Measurements from ENCODE around the gene CST5. TPM values are rescaled to one million over a fixed set of nuclear protein-coding genes. Genes with fewer than 3 reads are reported as not detected.
"Not testable (repeated sequence)": the region's sequence is repeated elsewhere in the genome, so short reads cannot be mapped to it uniquely, and the experiment has no call there.

The CST5 gene
- total and polyA plus RNA-seq, 4 donors = not detected

DNA sequence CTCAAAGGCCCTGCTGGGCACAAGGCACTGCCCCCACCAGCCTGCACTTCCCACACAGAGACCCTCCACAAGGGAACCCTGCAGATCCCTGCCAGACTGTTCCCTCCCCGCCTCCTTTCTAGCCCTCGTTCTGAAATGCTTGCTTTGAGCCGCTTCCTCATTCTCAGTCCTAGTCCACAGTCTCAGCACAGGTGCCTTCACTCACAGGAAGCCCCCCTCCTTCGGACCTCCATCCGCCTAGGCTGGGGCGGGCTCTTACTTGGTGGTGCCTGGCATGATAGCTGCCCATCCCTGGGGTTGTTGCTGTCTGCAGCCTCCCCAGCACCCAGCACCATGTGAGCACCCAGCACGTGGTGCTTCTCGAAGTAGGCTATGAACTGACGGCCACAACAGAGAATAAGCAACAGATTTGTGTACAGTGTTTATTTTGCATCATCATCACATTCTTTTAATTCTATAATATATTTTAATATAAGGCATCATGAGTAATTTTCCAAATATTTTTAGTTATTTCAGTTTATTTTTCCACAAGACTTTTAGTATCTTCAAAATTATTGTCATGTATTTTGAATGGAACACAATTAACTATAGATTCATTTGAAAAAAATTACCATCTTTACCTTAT is 12.3 kb downstream of the CST5 start:
- H3K9ac ChIP-seq (ENCODE audit: low read depth in 1 of 2, low read length in 2 of 2) = no peak overlapping the region
- WGBS = 55% methylated on average over 9 of the region's 9 CpGs
- no peaks in the 10 kb centered on the region for H3K36me3 ChIP-seq (ENCODE audit: control insufficient read depth in 4 of 4, insufficient read depth in 3 of 4, low read depth in 1 of 4, low read length in 3 of 4)
- no peak overlapping the region for H3K27ac ChIP-seq (ENCODE audit: low read depth in 1 of 2, low read length in 2 of 2)
- H3K4me3 ChIP-seq (ENCODE audit: low read depth in 1 of 3, low read length in 3 of 3) = no peak overlapping the region
- H3K9me3 ChIP-seq (ENCODE audit: control insufficient read depth in 4 of 4, low read length in 3 of 4) = no peaks in the 10 kb centered on the region
- peaks cover 0 to 7% (median 1%) of the 10 kb centered on the region in 4 donors for H3K27me3 ChIP-seq (ENCODE audit: control insufficient read depth in 4 of 4, insufficient read depth in 4 of 4, low read length in 3 of 4)
- H3K4me1 ChIP-seq (ENCODE audit: control insufficient read depth in 4 of 4, insufficient read depth in 4 of 4, low read length in 3 of 4) = no peaks in the 10 kb centered on the region
- no peak for DNase-seq (ENCODE audit: low spot score)
- TF ChIP-seq HNF4G (IDR thresholded peaks at IDR 0.05) = no peak
- no peak for TF ChIP-seq REST (IDR thresholded peaks at IDR 0.05)
- no peak for TF ChIP-seq RAD21 (IDR thresholded peaks at IDR 0.05)
- TF ChIP-seq RXRA (IDR thresholded peaks at IDR 0.05) = no peak
- no peak for TF ChIP-seq FOXA2 (IDR thresholded peaks at IDR 0.05)
- no peak for TF ChIP-seq JUND (IDR thresholded peaks at IDR 0.05)
- no peak for TF ChIP-seq EGR1 (IDR thresholded peaks at IDR 0.05; ENCODE audit: low read depth in 2 of 2)
- TF ChIP-seq SP1 (IDR thresholded peaks at IDR 0.05) = no peak
- TF ChIP-seq, protein P1, sequence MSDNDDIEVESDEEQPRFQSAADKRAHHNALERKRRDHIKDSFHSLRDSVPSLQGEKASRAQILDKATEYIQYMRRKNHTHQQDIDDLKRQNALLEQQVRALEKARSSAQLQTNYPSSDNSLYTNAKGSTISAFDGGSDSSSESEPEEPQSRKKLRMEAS (IDR thresholded peaks at IDR 0.05) = no peak
- no peak for TF ChIP-seq FOXA1 (IDR thresholded peaks at IDR 0.05)
- no peak for TF ChIP-seq HNF4A (conservative IDR thresholded peaks at IDR 0.05)
- TF ChIP-seq TAF1 (conservative IDR thresholded peaks at IDR 0.05) = no peak
- TF ChIP-seq NR2F2 (IDR thresholded peaks at IDR 0.05) = no peak
- TF ChIP-seq GABPA (IDR thresholded peaks at IDR 0.05 in 1 of 2, conservative IDR thresholded peaks at IDR 0.05 in 1 of 2) = no peak
- no peak for TF ChIP-seq CTCF (IDR thresholded peaks at IDR 0.05; ENCODE audit: low read depth, low read length, missing input control)
- TF ChIP-seq, protein P2, sequence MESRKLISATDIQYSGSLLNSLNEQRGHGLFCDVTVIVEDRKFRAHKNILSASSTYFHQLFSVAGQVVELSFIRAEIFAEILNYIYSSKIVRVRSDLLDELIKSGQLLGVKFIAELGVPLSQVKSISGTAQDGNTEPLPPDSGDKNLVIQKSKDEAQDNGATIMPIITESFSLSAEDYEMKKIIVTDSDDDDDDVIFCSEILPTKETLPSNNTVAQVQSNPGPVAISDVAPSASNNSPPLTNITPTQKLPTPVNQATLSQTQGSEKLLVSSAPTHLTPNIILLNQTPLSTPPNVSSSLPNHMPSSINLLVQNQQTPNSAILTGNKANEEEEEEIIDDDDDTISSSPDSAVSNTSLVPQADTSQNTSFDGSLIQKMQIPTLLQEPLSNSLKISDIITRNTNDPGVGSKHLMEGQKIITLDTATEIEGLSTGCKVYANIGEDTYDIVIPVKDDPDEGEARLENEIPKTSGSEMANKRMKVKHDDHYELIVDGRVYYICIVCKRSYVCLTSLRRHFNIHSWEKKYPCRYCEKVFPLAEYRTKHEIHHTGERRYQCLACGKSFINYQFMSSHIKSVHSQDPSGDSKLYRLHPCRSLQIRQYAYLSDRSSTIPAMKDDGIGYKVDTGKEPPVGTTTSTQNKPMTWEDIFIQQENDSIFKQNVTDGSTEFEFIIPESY (IDR thresholded peaks at IDR 0.05) = no peak

- not testable (repeated sequence) for H3K9me3 ChIP-seq (ENCODE audit: control insufficient read depth in 4 of 4, low read length in 3 of 4); H3K4me1 ChIP-seq (ENCODE audit: control insufficient read depth in 4 of 4, insufficient read depth in 4 of 4, low read length in 3 of 4); H3K4me3 ChIP-seq (ENCODE audit: low read depth in 1 of 3, low read length in 3 of 3); H3K27me3 ChIP-seq (ENCODE audit: control insufficient read depth in 4 of 4, insufficient read depth in 4 of 4, low read length in 3 of 4); H3K36me3 ChIP-seq (ENCODE audit: control insufficient read depth in 4 of 4, insufficient read depth in 3 of 4, low read depth in 1 of 4, low read length in 3 of 4); H3K27ac ChIP-seq (ENCODE audit: low read depth in 1 of 2, low read length in 2 of 2); H3K9ac ChIP-seq (ENCODE audit: low read depth in 1 of 2, low read length in 2 of 2); DNase-seq (ENCODE audit: low spot score)
- 48% methylated on average over 9 of the region's 10 CpGs for WGBS
These were observed 18.8 kb downstream of the CST5 start for GRCh38 chr20:23860771-23861170.
